OCI-LY7 (cell line): ENCODE data around the gene RBBP8NL.

Experiments used
- EZH2phosphoT487 ChIP-seq: fragments of 200-600 bp; sonication (generic); IDR thresholded peaks from 2 replicates; pipeline ENCODE4 v1.6.1; 2018; ENCODE audit warnings: low read depth, borderline replicate concordance, mild to moderate bottlenecking, mixed run types, antibody characterized with exemption, low read length, moderate library complexity, mixed read lengths
- TF ChIP-seq, protein P1 (sequence below): fragments of 200-600 bp; sonication (generic); conservative IDR thresholded peaks from 2 replicates; pipeline ENCODE4 v1.5.1; 2014; ENCODE audit warnings: mild to moderate bottlenecking, antibody characterized with exemption, low read length, moderate library complexity, mixed read lengths

DNA sequence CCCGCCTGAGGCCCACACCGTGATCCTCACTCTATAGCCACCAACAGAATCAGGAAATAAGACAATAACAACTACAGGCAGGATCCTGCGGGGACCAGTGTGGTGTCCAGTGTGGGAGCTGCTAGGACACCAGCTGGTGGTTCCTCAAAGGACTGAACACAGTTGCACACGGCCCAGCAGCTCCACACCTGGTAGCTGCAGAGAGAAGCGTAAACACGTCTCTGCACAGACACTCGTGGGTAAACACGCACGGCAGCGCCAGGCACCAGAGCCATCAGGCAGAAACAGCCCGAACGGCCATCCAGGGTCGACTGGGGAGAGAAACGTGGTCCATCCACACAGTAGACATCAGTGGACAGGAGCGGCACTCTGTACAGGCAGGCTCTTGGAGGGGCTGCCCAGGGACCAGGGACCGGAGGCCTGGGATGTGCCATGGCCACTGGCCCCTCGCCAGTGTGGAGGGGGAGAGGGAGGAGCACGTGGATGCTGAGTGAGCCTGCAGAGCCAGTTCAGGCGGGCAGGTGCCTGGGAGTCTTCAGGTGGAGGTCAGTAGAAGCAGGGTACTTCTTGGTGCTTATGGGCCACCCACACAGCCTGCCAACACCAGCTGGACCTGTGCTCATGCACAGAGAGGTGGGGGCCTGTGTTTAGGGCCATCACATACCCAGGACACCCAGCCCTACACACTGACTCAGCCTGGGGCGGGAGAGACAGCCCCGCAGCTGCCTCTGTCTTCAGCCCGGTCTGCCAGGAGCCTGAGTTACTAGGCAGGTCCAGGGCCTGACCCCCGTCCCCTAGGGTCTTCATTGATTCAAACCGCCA lies 52.8 kb downstream of the RBBP8NL start:
- TF ChIP-seq, protein P1, sequence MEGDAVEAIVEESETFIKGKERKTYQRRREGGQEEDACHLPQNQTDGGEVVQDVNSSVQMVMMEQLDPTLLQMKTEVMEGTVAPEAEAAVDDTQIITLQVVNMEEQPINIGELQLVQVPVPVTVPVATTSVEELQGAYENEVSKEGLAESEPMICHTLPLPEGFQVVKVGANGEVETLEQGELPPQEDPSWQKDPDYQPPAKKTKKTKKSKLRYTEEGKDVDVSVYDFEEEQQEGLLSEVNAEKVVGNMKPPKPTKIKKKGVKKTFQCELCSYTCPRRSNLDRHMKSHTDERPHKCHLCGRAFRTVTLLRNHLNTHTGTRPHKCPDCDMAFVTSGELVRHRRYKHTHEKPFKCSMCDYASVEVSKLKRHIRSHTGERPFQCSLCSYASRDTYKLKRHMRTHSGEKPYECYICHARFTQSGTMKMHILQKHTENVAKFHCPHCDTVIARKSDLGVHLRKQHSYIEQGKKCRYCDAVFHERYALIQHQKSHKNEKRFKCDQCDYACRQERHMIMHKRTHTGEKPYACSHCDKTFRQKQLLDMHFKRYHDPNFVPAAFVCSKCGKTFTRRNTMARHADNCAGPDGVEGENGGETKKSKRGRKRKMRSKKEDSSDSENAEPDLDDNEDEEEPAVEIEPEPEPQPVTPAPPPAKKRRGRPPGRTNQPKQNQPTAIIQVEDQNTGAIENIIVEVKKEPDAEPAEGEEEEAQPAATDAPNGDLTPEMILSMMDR: no peak
- no peak for TF ChIP-seq EZH2phosphoT487
